Ishikawa (cell line): ENCODE measurements around the gene FBLN5.

ENCODE experiments used
- CEBPB ChIP-seq: IDR thresholded peaks from 2 replicates; pipeline ENCODE4 v1.6.1; 2012
- CREB1 ChIP-seq: IDR thresholded peaks from 2 replicates; pipeline ENCODE4 v1.6.1; 2012; ENCODE audit warnings: low read depth
- EGR1 ChIP-seq: IDR thresholded peaks from 2 replicates; pipeline ENCODE4 v1.6.1; 2012
- EP300 ChIP-seq: IDR thresholded peaks from 2 replicates; pipeline ENCODE4 v1.6.1; 2012; ENCODE audit warnings: borderline replicate concordance
- FOXM1 ChIP-seq: IDR thresholded peaks from 2 replicates; pipeline ENCODE4 v1.6.1; 2012; ENCODE audit warnings: low read depth, borderline replicate concordance
- NFIC ChIP-seq: IDR thresholded peaks from 2 replicates; pipeline ENCODE4 v1.6.1; 2012
- RAD21 ChIP-seq: IDR thresholded peaks from 2 replicates; pipeline ENCODE4 v1.6.1; 2012; ENCODE audit warnings: low read depth
- REST ChIP-seq: IDR thresholded peaks from 2 replicates; pipeline ENCODE4 v1.6.1; 2012; ENCODE audit warnings: low read depth, mild to moderate bottlenecking
- TAF1 ChIP-seq: IDR thresholded peaks from 2 replicates; pipeline ENCODE4 v1.6.1; 2012; ENCODE audit warnings: low read depth, mild to moderate bottlenecking
- TCF12 ChIP-seq: IDR thresholded peaks from 2 replicates; pipeline ENCODE4 v1.6.1; 2012; ENCODE audit warnings: low read depth
- TEAD4 ChIP-seq: IDR thresholded peaks from 2 replicates; pipeline ENCODE4 v1.6.1; 2012
- USF1 ChIP-seq: IDR thresholded peaks from 2 replicates; pipeline ENCODE4 v1.6.1; 2012
- YY1 ChIP-seq: IDR thresholded peaks from 2 replicates; pipeline ENCODE4 v1.6.1; 2012; ENCODE audit warnings: low read depth
- ZBTB7A ChIP-seq: IDR thresholded peaks from 2 replicates; pipeline ENCODE4 v1.6.1; 2012; ENCODE audit warnings: low read depth
- TF ChIP-seq, protein P1 (sequence below): IDR thresholded peaks from 2 replicates; pipeline ENCODE4 v1.6.1; 2012

The FBLN5 gene

DNA sequence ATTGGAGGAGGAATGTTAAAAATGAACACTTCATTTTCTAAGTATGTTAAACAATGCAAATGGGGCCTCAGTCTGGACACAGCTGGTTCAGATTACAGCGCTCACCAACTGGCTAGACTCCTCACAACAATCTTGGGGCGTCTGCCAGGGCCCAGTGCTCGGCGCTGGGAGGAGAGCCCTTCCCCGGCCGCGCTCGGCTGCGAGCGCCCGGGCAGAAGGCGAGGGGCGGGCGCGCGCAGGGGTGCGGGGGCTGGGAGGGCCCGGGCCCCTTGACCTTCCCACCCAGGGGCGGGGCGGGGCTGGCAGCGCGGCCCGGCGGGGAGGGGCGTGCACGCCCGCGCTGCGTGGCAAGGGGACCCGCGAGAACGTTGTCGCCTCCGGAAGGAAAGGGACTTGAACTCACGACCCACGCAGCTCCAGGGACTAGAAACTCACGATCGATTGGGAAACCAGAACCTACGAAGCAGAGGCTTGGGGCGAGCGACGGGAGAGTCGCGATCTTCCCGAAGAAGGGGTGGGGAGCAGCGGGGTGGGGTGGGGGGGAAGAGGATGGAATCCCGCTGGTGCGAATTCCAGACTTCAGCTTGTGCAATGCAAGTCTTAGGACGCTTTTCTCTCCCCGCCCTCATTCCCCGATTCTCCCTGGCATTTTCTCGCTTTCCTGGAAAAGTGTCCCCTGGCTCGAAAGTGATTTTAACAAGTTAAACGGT, at the start of gene FBLN5:
FBLN5 (minus strand) TSS at position 220 of the 710 bp plus-strand sequence. CDS start 465 bp downstream, outside the sequence.
- peak; percentile 20; the same call in 1 of the 2 replicates for TF ChIP-seq ZBTB7A
- TF ChIP-seq TEAD4: peak; percentile 64
- peak; percentile 59 for TF ChIP-seq CEBPB
- no peak for TF ChIP-seq YY1
- no peak for TF ChIP-seq EGR1

GRCh38 chr14:91996948-91997371, 49.5 kb upstream of the FBLN5 start:
- TF ChIP-seq NFIC (no peak), REST (no peak), EP300 (no peak), RAD21 (peak; percentile 52), ZBTB7A (no peak)
- TF ChIP-seq, protein P1, sequence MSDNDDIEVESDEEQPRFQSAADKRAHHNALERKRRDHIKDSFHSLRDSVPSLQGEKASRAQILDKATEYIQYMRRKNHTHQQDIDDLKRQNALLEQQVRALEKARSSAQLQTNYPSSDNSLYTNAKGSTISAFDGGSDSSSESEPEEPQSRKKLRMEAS: no peak

DNA sequence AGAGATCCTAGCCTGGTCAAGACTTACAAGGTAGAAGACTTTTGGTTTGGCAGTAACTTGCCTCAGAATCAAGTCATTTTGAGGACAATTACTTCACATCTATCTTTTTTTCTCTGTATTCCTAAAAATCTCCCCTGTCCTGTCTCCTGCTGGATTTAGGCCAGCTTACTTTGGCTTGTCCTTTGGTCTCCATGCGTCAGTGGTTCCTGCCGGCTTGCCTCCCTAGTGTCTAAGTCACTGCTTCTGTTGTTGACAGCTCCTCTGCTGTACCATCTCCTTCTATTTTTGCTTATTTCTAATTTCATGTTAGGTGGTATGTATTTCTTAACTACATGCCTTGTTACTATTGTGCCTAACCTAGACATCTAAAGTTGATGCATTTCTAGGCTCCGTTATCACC, 39.7 kb upstream of the FBLN5 start:
- TF ChIP-seq TCF12: no peak
- no peak for TF ChIP-seq EP300
- TF ChIP-seq, protein P1: no peak
- TF ChIP-seq YY1: no peak
- no peak for TF ChIP-seq NFIC
- TF ChIP-seq CEBPB: no peak
- TF ChIP-seq RAD21: no peak
- TF ChIP-seq USF1: no peak
- no peak for TF ChIP-seq CREB1
- no peak for TF ChIP-seq TEAD4

DNA sequence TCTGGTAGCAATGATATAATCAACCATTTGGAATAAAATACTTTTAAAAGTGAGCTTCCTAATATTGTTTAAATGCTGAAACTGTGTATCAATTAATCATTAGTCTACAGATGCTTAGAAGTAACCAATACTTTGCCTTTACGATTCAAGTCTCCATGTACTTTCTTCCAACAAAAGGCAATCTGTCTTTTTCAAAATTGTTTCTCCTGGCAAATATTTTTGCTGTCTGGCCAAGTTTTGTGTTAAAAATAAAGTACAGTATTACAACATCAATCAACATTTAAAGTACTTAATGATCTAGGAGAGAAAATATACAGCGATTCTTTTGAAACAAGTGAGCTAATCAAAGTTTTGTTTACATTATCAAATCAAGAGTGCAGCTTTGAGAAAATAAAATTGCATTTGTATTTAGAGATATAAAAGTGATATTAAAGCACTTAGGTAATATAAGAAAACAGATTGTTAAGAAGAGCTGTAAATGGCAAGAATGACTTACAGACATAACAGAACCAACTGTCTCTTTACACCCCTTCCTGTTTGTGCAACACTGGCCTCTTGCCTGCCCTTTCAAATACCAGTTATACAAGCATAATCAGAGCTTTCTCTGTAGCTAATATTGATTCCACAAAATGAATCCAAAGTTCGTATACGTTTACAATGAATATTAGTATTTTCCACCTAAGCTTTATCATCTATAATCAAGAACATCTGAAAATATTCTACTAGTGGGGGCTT, 38.2 kb upstream of the FBLN5 start:
- TF ChIP-seq, protein P1: no peak
- TF ChIP-seq TEAD4: no peak
- TF ChIP-seq FOXM1: no peak
- no peak for TF ChIP-seq CREB1
- no peak for TF ChIP-seq ZBTB7A
- TF ChIP-seq TCF12: no peak
- TF ChIP-seq REST: no peak

GRCh38 chr14:91985008-91985407, 37.5 kb upstream of the FBLN5 start:
- no peak for TF ChIP-seq NFIC

DNA sequence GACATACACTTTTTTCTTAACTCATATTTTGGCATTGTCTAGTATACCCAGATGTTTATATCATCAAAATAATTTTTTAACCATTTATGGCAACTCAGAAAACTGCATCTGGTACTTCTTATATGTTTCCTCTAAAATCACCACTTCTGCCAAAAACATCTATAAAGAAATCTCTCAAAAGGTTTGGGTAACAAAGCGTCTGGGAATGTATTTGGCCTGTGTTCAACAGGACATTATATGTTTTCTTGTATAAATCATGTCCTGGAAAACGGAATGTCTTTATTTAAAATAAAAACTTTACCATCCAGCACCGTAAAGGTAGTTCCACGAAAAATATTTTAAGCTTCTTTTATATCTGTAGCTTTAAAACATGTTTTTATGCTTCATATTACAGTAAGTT, 36.1 kb upstream of the FBLN5 start:
- TF ChIP-seq ZBTB7A (no peak), REST (no peak), NFIC (no peak), RAD21 (no peak), YY1 (no peak), CEBPB (no peak), EGR1 (no peak), USF1 (no peak), TEAD4 (no peak), FOXM1 (no peak), TAF1 (no peak), EP300 (no peak)
- TF ChIP-seq, protein P1: no peak
